GM23248 (cell line): ENCODE data around the gene GLUD1. TPM values are rescaled to one million over a fixed set of nuclear protein-coding genes. Genes with fewer than 3 reads are reported as not detected.
"Not testable (repeated sequence)": the region's sequence is repeated elsewhere in the genome, so short reads cannot be mapped to it uniquely, and the experiment has no call there.

Experiments used
- DNase-seq: peaks from one replicate; pipeline ENCODE4 v3.0.0-alpha.2; 2015
- H2AFZ ChIP-seq: fragments of 200-600 bp; sonication (generic); 2 replicates; pipeline ENCODE4 v1.6.1; 2016; ENCODE audit warnings: antibody characterized with exemption
- H3F3A ChIP-seq: fragments of 200-600 bp; sonication (generic); 2 replicates; pipeline ENCODE4 v1.6.1; 2016; ENCODE audit warnings: mild to moderate bottlenecking, antibody characterized with exemption, mixed run types; ENCODE audit not compliant: insufficient read depth
- H3K27ac ChIP-seq: fragments of 200-600 bp; sonication (generic); 2 replicates; pipeline ENCODE4 v1.5.1; 2016; ENCODE audit warnings: mild to moderate bottlenecking
- H3K27me3 ChIP-seq: fragments of 200-600 bp; sonication (generic); replicated peaks from 2 replicates; pipeline ENCODE4 v1.6.1; 2016; ENCODE audit warnings: mild to moderate bottlenecking; ENCODE audit not compliant: insufficient read depth
- H3K36me3 ChIP-seq: fragments of 200-600 bp; sonication (generic); 2 replicates; pipeline ENCODE4 v1.6.1; 2016; ENCODE audit warnings: low read depth, mild to moderate bottlenecking
- H3K4me1 ChIP-seq: fragments of 200-600 bp; sonication (generic); 2 replicates; pipeline ENCODE4 v1.6.1; 2016; ENCODE audit warnings: mild to moderate bottlenecking; ENCODE audit not compliant: insufficient read depth
- H3K4me2 ChIP-seq: fragments of 200-600 bp; sonication (generic); one replicate; pipeline ENCODE4 v1.6.1; 2016; ENCODE audit warnings: mild to moderate bottlenecking; ENCODE audit not compliant: unreplicated experiment
- H3K4me3 ChIP-seq: fragments of 200-600 bp; sonication (generic); 2 replicates; pipeline ENCODE4 v1.5.1; 2016; ENCODE audit warnings: mild to moderate bottlenecking
- H3K79me2 ChIP-seq: fragments of 200-600 bp; sonication (generic); 2 replicates; pipeline ENCODE4 v1.6.1; 2016; ENCODE audit warnings: mild to moderate bottlenecking; ENCODE audit not compliant: insufficient read depth
- H3K9ac ChIP-seq: fragments of 200-600 bp; sonication (generic); 2 replicates; pipeline ENCODE4 v1.6.1; 2016; ENCODE audit warnings: mild to moderate bottlenecking
- H3K9me2 ChIP-seq: fragments of 200-600 bp; sonication (generic); 2 replicates; pipeline ENCODE4 v1.6.1; 2016; ENCODE audit warnings: mixed run types, mild to moderate bottlenecking, moderate library complexity; ENCODE audit not compliant: insufficient read depth
- H3K9me3 ChIP-seq: fragments of 200-600 bp; sonication (generic); one replicate; pipeline ENCODE4 v1.6.1; 2017; ENCODE audit warnings: low read depth
- H4K20me1 ChIP-seq: fragments of 200-600 bp; sonication (generic); 2 replicates; pipeline ENCODE4 v1.6.0; 2016; ENCODE audit not compliant: insufficient read depth
- EZH2 ChIP-seq: fragments of 200-600 bp; sonication (generic); IDR thresholded peaks from 2 replicates; pipeline ENCODE4 v1.6.1; 2018; ENCODE audit warnings: antibody characterized with exemption, mild to moderate bottlenecking; ENCODE audit not compliant: insufficient read depth, poor library complexity, severe bottlenecking
- EZH2phosphoT487 ChIP-seq: fragments of 200-600 bp; sonication (generic); IDR thresholded peaks from 2 replicates; pipeline ENCODE4 v1.6.1; 2018; ENCODE audit warnings: antibody characterized with exemption, moderate library complexity, mild to moderate bottlenecking, low read depth; ENCODE audit not compliant: insufficient read depth
- WGBS, 2 experiments: methylation state at CpG; one replicate each; pipeline ENCODE4 v1.1.6; 2015 to 2017; ENCODE audit warnings: low lambda C conversion rate in 2 of 2, low coverage in 1 of 2; ENCODE audit errors: missing lambda C conversion rate in 2 of 2; 5-methylcytosine and 5-hydroxymethylcytosine counted together
- in situ Hi-C: fragments of 300-500 bp; cut with MboI; formaldehyde crosslinking; loops from 2 replicates; pipeline ENCODE4 v1.15.0; 2020
- polyA plus RNA-seq: library from polyadenylated mRNA; unstranded; fragments of >200 nt; fragmentation: Nextera tagmentation; extraction: Ambion mirVana; gene quantifications from 2 replicates; pipeline ENCODE4 v1.2.1, GENCODE V29; 2016
- total RNA-seq: library from RNA; depleted of rRNA; stranded (reverse); fragments of >200 nt; shearing (Covaris generic); gene quantifications from 2 replicates; pipeline ENCODE4 v1.2.3, GENCODE V29; 2014; rRNA removed

Gene GLUD1
- 209 and 234 TPM in 2 replicates for total RNA-seq
- polyA plus RNA-seq, result 98.5 and 98.8 TPM in 2 replicates

DNA sequence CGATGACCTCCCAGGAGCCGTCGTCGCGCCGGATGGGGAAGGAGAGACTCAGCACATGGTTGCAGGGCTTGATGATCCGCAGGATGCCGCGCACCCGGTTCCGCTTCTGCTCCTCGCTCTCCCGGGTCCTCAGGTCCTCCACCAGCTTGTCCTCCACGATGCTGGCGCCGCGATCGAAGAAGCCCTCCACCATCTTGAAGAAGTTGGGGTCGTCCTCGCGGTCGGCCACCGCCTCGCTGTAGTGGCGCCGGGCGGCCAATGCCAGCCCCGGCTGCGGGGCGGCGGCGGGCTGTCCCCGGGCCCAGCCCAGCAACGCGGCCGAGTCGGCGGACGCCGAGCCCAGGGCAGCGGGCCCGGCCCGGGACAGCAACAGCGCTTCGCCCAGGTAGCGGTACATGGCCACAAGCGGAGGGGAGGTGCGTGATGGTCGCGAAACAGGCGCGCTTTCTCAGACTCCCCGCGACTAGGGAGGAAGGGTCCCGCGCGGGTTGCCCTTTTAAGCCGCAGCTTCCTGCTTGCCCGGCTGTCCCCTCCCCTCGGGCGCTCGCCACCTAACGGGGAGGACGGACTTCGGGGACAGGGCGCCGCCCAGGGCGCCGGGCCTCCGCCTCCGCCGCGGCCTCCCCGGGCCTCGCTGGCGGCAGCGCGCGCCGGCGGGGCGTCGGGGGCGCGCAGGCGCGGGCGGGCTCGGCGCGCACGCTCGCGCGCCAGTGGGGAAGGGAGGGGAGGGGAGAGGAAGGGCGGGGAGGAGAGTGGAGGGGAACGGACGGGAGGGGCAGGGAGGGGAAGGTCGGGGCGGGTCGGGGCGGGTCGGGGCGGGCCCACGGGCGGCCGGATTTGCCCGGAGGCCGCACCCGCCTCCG lies at the start of gene GLUD1, which contains the start of gene SHLD2:
Gene GLUD1, minus strand, starts transcription at position 471 of the 863 bp plus-strand sequence. Its CDS starts 74 bp downstream, at position 397.
Gene SHLD2, plus strand, starts transcription at position 834 of the 863 bp plus-strand sequence. CDS start 56,149 bp downstream, outside the sequence.
- peak; percentile 94 for DNase-seq
- Histone ChIP-seq H3K9me3 (no peaks in the 10 kb centered on the region), H3F3A (peaks cover 19% of the 10 kb centered on the region), H3K4me1 (peaks cover 35% of the 10 kb centered on the region), H3K36me3 (peaks cover 13% of the 10 kb centered on the region; the same call in 1 of the 2 replicates), H4K20me1 (no peaks in the 10 kb centered on the region), H3K4me2 (peak within 1 kb of the TSS; percentile 93), H3K27ac (peak within 1 kb of the TSS; percentile 93), H3K27me3 (no peaks in the 10 kb centered on the region), H2AFZ (peak within 1 kb of the TSS; percentile 41), H3K9ac (peak within 1 kb of the TSS; percentile 93), H3K9me2 (no peaks in the 10 kb centered on the region), H3K79me2 (peaks cover 88% of the 10 kb centered on the region), H3K4me3 (peak within 1 kb of the TSS; percentile 90)
- TF ChIP-seq EZH2phosphoT487 (no peak), EZH2 (no peak)
- in situ Hi-C loops, result no loop called here
- WGBS, 2 experiments, result 1% methylated on average over 58 to 99 of the region's 111 CpGs

DNA sequence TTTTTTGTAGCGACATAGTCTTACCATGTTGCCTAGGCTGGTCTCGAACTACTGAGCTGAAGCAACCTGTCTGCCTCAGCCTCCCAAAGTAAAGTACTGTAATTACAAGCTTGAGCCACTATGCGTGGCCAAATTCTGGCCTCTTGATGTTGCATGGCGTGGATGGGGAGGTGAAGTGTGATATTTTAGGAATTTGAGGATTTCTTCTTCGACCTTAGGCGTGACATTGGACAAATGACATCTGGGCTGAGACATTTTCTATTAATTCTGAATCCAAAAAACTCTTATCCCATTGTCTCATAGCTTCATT lies 48.4 kb upstream of the GLUD1 start:
- H2AFZ ChIP-seq, H3K4me3 ChIP-seq, H3K9me2 ChIP-seq, H3K9ac ChIP-seq, H3K9me3 ChIP-seq, H3K79me2 ChIP-seq, H3K36me3 ChIP-seq, H4K20me1 ChIP-seq, H3K27me3 ChIP-seq, H3K4me2 ChIP-seq, in situ Hi-C loops, H3F3A ChIP-seq: not testable (repeated sequence)
- Histone ChIP-seq H3K27ac (peak overlapping the region; percentile 59), H3K4me1 (peaks cover 13% of the 10 kb centered on the region; the same call in 1 of the 2 replicates)
- peak; percentile 2 for DNase-seq
- 63 to 69% methylated on average over 6 of the region's 6 CpGs for WGBS, 2 experiments

DNA sequence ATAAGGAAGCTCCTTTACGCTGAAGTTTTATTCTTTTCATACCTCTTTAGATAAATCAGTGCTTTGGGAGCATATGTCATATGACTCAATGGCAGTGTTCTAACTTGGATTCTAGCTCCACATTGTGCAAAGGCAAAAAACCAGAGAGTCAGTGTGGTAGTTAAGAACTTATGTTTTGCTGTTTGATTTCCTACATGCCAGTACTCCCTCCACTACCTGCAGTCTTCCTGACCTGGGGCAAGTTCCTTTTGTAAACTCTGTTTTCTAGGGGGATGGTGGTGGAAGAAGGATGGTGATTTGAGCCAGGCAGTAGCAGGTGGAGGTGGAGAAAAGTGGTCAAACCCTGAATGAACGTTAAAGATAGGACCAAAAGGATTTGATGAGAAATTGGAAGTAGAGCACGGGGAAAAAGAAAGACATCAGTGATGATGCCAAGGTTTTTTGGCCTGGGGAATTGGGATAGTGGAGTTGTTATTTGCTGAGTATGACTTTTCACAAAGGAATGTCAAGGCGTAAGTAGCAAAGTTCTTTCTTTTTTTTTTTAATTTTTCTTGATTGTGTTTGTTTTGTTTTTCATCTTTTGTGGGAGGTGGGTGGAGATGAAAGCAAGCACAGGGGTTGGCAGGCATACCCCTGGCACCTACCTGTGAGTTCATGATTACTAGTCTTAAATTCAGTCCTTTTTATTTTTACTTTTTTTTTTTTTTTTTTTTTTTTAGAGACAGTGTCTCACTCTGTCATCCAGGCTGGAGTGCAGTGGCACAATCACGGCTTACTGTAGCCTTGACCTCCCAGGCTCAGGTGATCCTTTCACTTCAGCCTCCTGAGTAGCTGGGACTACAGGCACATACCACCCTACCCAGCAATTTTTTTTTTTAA lies 47.8 kb upstream of the GLUD1 start:
- DNase-seq, result peak; percentile 62
- WGBS, 2 experiments, result 19 to 21% methylated on average over 5 of the region's 5 CpGs
- H3K79me2 ChIP-seq, H3K27me3 ChIP-seq, H3K36me3 ChIP-seq, H3F3A ChIP-seq, H3K9me2 ChIP-seq, H3K9me3 ChIP-seq, in situ Hi-C loops, H4K20me1 ChIP-seq, H2AFZ ChIP-seq: not testable (repeated sequence)
- Histone ChIP-seq H3K4me2 (peak overlapping the region; percentile 78), H3K4me3 (peak overlapping the region; percentile 43; the same call in 1 of the 2 replicates), H3K9ac (peak overlapping the region; percentile 50), H3K27ac (peak overlapping the region; percentile 59), H3K4me1 (peaks cover 13% of the 10 kb centered on the region; the same call in 1 of the 2 replicates)

DNA sequence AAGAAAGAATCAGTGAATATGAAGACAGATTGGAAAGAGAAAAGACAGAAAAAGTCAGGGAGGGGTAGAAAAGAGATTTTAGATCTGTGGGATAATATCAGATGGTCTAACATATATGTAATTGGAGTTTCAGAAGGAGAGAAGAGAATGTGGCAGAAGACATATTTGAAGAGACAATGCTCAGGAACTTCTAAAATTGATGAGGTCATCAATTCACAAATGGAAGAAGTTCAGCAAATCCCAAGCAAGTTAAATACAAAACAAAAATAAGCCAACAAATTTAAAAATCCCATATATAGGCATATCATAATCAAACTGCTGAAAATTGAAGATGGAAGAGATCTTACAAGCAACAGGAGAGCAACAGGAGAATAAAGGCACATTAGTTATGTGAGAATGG lies 42.8 kb upstream of the GLUD1 start:
- H3K9ac ChIP-seq, H3K9me3 ChIP-seq, H3K27me3 ChIP-seq, H3K4me1 ChIP-seq, in situ Hi-C loops, DNase-seq, H4K20me1 ChIP-seq, H3K4me2 ChIP-seq, H3K9me2 ChIP-seq, H3F3A ChIP-seq, H2AFZ ChIP-seq, H3K27ac ChIP-seq, H3K4me3 ChIP-seq, H3K79me2 ChIP-seq: not testable (repeated sequence)
- peaks cover 17% of the 10 kb centered on the region for H3K36me3 ChIP-seq

DNA sequence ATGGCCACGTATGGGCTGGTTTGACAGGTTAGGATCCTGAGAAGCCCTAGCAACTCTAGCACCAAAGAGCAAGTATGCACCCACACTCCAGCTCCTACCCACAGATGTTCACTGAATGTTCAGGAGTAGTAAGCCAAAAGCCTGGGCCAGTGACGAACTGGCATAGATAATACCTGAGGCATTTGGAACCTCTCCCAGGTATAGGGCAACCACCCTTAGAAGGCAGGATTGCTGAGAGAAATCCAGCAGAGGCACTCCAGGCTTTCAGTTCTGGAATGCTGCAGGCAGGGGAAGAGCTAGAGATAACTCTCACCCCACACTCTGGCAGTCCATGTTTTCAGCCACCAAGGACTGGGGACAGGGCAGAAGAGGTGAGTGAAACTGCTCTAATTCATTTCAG lies 39.8 kb upstream of the GLUD1 start:
- H3K9me2 ChIP-seq, H3K9me3 ChIP-seq, H2AFZ ChIP-seq, H3K9ac ChIP-seq, in situ Hi-C loops, H3K79me2 ChIP-seq, H3K4me3 ChIP-seq, H3K4me2 ChIP-seq, H4K20me1 ChIP-seq, H3K27ac ChIP-seq, H3K4me1 ChIP-seq, DNase-seq, H3K27me3 ChIP-seq, H3F3A ChIP-seq: not testable (repeated sequence)
- peaks cover 17% of the 10 kb centered on the region for H3K36me3 ChIP-seq
- WGBS, 2 experiments, result 98 to 100% methylated on average over 2 of the region's 2 CpGs

DNA sequence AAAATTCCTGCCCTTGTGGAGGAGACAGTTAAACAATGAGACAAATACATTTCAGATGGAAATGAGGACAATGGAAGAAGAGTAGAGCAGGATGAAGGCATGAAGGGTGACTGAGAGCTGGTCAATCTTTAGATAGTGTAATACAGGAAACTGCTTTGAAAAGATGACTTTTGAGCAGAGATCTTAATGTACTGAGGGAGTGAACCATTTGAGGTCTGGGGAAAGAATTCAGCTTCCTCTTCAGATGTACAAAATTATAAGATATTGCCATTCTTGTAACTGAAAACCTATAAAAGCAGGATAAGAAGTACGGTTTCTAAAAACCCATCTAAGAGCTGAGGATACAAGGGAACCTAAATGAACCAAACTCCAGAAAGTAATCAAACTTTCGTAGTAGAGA lies 39.3 kb upstream of the GLUD1 start:
- H2AFZ ChIP-seq, H3F3A ChIP-seq, H3K9me3 ChIP-seq, H3K79me2 ChIP-seq, H3K27me3 ChIP-seq, H3K9ac ChIP-seq, DNase-seq, H3K9me2 ChIP-seq, H3K4me2 ChIP-seq, in situ Hi-C loops, H3K4me3 ChIP-seq, H4K20me1 ChIP-seq, H3K4me1 ChIP-seq, H3K27ac ChIP-seq: not testable (repeated sequence)
- WGBS, 2 experiments, result 95 to 100% methylated on average over 2 of the region's 2 CpGs
- peaks cover 17% of the 10 kb centered on the region for H3K36me3 ChIP-seq

DNA sequence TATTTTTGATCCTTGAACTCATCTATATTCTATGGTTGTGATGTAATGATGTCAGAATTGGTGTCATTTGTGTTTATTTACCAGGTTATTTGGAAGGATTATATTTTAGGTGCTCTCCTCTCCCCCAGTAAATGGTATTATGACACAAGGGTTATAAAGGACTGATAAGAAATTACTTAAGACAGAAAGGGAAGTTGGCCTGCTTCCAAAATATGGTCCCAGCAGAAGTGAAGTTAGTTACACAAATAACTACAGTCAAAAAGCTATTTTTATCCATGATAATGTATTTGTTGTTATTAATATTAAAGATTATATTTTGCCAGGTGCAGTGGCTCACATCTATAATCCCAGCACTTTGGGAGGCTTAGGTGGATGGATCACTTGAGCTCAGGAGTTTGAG lies 37.5 kb upstream of the GLUD1 start:
- H3K4me3 ChIP-seq, H3K4me1 ChIP-seq, H3F3A ChIP-seq, H3K4me2 ChIP-seq, in situ Hi-C loops, H3K27me3 ChIP-seq, H3K27ac ChIP-seq, H2AFZ ChIP-seq, H3K9me3 ChIP-seq, H3K79me2 ChIP-seq, H4K20me1 ChIP-seq, H3K9ac ChIP-seq, DNase-seq, H3K9me2 ChIP-seq: not testable (repeated sequence)
- peaks cover 11% of the 10 kb centered on the region for H3K36me3 ChIP-seq
